Tibial nerve (tissue), 4 donors: ENCODE results near the gene QKI. TPM values are rescaled to one million over a fixed set of nuclear protein-coding genes. Genes with fewer than 3 reads are reported as not detected.

ENCODE experiments used
- DNase-seq, 2 donors: peaks; one replicate each; pipeline ENCODE4 v3.0.0-alpha.2; 2019; ENCODE audit warnings: low spot score in 2 of 2
- H3K27ac ChIP-seq, 4 donors: fragments of 200-600 bp; sonication (generic) in 3 of 4; one replicate each; pipeline ENCODE4 v1.5.1; 2017 to 2019; ENCODE audit warnings: mild to moderate bottlenecking in 1 of 4
- H3K27me3 ChIP-seq, 2 donors: fragments of 200-600 bp; sonication (generic) in 1 of 2; one replicate each; pipeline versions ENCODE4 v1.5.1 to v1.6.0; 2017 to 2019
- H3K36me3 ChIP-seq, 3 donors: fragments of 200-600 bp; sonication (generic); one replicate each; pipeline ENCODE4 v1.5.1; 2018 to 2019
- H3K4me1 ChIP-seq, 4 donors: fragments of 200-600 bp; sonication (generic) in 3 of 4; one replicate each; pipeline ENCODE4 v1.5.1; 2017 to 2019
- H3K4me3 ChIP-seq, 4 donors: fragments of 200-600 bp; sonication (generic) in 3 of 4; one replicate each; pipeline ENCODE4 v1.5.1; 2017 to 2019; ENCODE audit warnings: mild to moderate bottlenecking in 1 of 4, moderate library complexity in 1 of 4
- H3K9me3 ChIP-seq, 4 donors: fragments of 200-600 bp; sonication (generic) in 3 of 4; one replicate each; pipeline ENCODE4 v1.5.1; 2017 to 2019
- EP300 ChIP-seq, 2 donors: sonication (generic); formaldehyde crosslinking; IDR thresholded peaks; one replicate each; pipeline ENCODE4 v1.6.1; 2017; ENCODE audit warnings: antibody characterized with exemption in 2 of 2, mild to moderate bottlenecking in 1 of 2
- POLR2A ChIP-seq, 2 donors: fragments of 450-650 bp; IDR thresholded peaks; one replicate each; pipeline ENCODE4 v1.6.1; 2017; ENCODE audit warnings: antibody characterized with exemption in 2 of 2, mild to moderate bottlenecking in 2 of 2, moderate library complexity in 2 of 2
- whole genome bisulfite sequencing, 2 donors: methylation state at CpG; one replicate each; pipeline ENCODE4 v1.1.5; 2018; 5-methylcytosine and 5-hydroxymethylcytosine counted together
- total RNA-seq, 4 donors: library from RNA; depleted of rRNA; stranded (reverse); fragments of >200 nt; gene quantifications; one replicate each; pipeline ENCODE4 v1.1.0, GENCODE V29; 2016
- TF ChIP-seq, protein P1 (sequence below), 5 experiments: fragments of 200-600 bp in 3 of 5; fragments of 450-650 bp in 2 of 5; sonication (generic) in 3 of 5; IDR thresholded peaks; one replicate each; pipeline ENCODE4 v1.5.1; 2016 to 2019; ENCODE audit warnings: antibody characterized with exemption in 5 of 5, mild to moderate bottlenecking in 3 of 5, moderate library complexity in 2 of 5

The QKI gene
- total RNA-seq, 4 donors from 2014 or later, result 365 to 570 (median 511) TPM

DNA sequence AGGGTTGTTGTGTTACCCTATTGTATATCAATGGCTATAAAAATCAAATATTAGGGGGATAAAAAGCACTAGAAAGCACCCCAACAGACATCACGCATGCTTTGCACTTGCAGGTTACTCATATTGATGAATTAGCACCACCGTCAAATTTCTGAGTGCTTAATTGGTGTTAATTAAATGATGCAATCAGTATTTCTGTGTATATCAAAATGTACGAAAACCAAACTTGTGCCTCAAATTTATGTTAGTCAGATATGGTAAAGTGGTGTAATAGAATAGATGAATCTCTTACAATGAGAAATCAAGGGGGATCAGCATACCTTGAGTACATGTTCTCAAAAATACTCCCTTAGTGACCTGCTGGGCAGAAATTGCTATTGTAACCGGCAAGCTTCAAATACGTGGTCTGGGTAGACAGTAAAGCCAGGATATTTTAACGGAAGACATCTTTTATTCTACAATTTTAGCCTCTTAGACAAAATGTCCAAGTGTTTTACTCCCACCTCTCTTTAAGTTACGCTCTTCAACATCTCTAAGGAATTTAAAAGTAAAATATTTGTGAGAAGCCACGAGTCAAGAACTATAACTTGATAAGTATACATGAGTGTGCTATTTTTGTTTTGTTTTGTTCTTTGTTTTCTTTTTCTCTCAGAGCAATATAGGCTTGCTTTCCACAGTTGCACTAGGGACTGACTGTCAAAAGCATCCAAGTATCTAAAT is 166.0 kb downstream of the QKI start:
- no peaks in the 10 kb centered on the region for H3K36me3 ChIP-seq
- H3K27me3 ChIP-seq, result no peaks in the 10 kb centered on the region
- H3K4me1 ChIP-seq, result peaks cover 0 to 46% (median 7%) of the 10 kb centered on the region in 4 donors
- TF ChIP-seq POLR2A (IDR thresholded peaks at IDR 0.05), result no peak
- TF ChIP-seq, protein P1, sequence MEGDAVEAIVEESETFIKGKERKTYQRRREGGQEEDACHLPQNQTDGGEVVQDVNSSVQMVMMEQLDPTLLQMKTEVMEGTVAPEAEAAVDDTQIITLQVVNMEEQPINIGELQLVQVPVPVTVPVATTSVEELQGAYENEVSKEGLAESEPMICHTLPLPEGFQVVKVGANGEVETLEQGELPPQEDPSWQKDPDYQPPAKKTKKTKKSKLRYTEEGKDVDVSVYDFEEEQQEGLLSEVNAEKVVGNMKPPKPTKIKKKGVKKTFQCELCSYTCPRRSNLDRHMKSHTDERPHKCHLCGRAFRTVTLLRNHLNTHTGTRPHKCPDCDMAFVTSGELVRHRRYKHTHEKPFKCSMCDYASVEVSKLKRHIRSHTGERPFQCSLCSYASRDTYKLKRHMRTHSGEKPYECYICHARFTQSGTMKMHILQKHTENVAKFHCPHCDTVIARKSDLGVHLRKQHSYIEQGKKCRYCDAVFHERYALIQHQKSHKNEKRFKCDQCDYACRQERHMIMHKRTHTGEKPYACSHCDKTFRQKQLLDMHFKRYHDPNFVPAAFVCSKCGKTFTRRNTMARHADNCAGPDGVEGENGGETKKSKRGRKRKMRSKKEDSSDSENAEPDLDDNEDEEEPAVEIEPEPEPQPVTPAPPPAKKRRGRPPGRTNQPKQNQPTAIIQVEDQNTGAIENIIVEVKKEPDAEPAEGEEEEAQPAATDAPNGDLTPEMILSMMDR (IDR thresholded peaks at IDR 0.05), result no peak
- 40 to 45% methylated on average over 8 of the region's 8 CpGs for WGBS, 2 donors
- H3K27ac ChIP-seq, result peak overlapping the region in 3 of 4 donors; percentile 2 to 63 (median 14)
- no peaks in the 10 kb centered on the region for H3K9me3 ChIP-seq
- H3K4me3 ChIP-seq, result no peak overlapping the region
- no peak for DNase-seq

DNA sequence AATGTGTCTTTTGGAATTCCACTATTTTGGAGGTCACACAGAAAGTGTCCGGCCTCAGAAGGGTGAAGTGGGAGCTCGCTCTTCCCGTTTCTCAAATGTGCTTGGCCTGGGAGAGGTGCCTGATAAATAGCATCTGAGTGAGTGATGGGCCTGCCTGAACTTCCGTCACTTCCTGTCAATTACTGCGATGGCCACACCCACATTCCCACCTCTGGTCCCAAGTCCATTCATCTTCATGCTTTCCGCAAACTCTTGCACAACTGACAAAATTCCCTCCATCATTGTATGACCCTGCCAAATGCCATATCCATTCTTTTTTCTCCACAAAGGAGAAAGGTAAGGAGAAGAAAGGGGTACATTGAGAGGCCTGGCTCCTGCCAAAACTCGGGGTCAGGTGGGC is 169.0 kb downstream of the QKI start:
- Histone ChIP-seq H3K27ac (no peak overlapping the region), H3K4me3 (no peak overlapping the region), H3K27me3 (no peaks in the 10 kb centered on the region), H3K9me3 (no peaks in the 10 kb centered on the region), H3K36me3 (no peaks in the 10 kb centered on the region), H3K4me1 (peaks cover 3 to 42% (median 10%) of the 10 kb centered on the region in 4 donors)
- TF ChIP-seq POLR2A (IDR thresholded peaks at IDR 0.05) (no peak), EP300 (IDR thresholded peaks at IDR 0.05) (no peak)
- TF ChIP-seq, protein P1 (IDR thresholded peaks at IDR 0.05), result no peak
- DNase-seq, result no peak
- 78 to 82% methylated on average over 7 of the region's 7 CpGs for WGBS, 2 donors

DNA sequence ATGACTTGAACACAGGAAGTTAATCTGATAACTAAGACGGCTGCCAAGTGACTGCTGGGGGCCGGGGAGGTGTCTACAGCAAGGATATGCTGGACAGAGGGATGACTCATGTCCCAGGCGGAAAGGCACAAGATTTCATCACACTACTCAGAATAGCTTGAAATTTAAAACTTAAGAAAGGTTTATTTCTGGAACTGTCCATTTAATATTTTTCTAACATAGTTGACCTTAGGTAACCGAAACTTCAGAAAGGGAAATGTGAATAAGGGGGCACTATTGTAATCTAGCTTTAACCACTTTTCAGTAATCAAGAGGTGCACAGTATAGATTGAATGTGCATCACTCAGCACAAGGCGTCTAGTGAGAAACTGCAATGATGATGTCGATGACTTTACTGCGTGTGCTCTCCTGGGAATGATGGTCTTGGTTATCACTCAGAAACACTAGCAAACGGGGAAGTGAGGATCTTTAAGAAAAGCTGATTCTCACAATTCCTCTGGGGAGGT is 171.5 kb downstream of the QKI start:
- no peaks in the 10 kb centered on the region for H3K9me3 ChIP-seq
- no peaks in the 10 kb centered on the region for H3K27me3 ChIP-seq
- H3K4me1 ChIP-seq, result peaks cover 0 to 21% (median 6%) of the 10 kb centered on the region in 4 donors
- peak overlapping the region in 1 of 4 donors; percentile 9 for H3K27ac ChIP-seq
- H3K4me3 ChIP-seq, result no peak overlapping the region
- H3K36me3 ChIP-seq, result no peaks in the 10 kb centered on the region
- 18 to 21% methylated on average over 8 of the region's 8 CpGs for WGBS, 2 donors
- peak in 1 of 2 donors; percentile 68 for TF ChIP-seq EP300 (IDR thresholded peaks at IDR 0.05)
- no peak for TF ChIP-seq POLR2A (IDR thresholded peaks at IDR 0.05)
- DNase-seq, result peak; percentile 50 to 68

DNA sequence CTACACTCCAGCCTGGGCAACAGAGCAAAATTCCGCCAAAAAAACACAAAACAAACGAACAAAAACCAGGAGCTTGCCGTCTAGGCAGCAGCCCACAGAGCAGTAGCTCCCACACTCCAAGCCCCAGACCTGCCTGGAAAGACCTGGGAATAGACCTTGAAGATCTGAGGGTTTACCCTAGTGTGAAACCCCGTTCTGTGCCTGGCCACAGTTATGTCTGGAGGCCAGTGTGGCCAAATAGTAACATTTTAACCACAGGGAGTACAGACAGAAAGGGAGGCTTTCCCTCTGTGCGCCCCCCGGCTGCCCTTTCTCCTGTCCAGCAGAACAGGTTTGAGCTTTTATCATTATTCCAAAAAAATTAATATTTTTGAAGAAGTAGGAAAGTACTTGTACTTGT is 172.4 kb downstream of the QKI start:
- 83 to 95% methylated on average over 6 of the region's 6 CpGs for WGBS, 2 donors
- TF ChIP-seq POLR2A (IDR thresholded peaks at IDR 0.05) (no peak), EP300 (IDR thresholded peaks at IDR 0.05) (no peak)
- TF ChIP-seq, protein P1 (IDR thresholded peaks at IDR 0.05), result no peak

DNA sequence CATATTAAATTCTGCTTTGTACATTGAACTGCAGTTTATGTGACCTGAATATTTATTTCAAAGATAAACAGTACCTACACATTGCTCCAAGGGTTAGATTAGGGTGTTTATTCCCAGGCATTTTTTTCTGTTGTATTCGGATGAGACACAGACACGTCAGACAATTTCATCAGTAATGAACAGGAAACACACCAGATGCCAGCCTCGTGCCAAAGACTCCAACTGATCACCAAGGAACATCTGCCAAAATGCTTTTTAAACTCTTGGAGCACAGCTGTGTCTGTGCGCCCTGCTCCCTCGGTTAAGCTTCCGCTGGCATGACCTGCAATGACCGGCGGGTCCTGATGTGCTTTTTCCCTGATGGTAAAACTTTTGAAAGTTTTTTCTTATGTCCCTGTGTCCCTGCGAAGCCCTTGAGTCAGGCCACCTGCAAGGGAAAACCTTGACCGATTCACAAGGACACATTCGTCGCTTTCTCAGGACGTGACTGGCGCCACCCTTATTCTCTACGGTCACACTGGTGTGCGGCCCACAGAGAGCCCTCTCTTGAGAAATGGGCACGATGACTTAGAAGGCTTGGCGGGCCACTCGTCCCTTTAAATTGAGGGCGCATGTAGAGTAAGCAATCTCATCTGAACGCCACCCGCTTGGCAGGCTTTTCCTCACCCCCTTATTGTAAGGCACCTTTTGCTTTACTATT is 173.9 kb downstream of the QKI start:
- Histone ChIP-seq H3K4me3 (no peak overlapping the region), H3K4me1 (peaks cover 0 to 19% (median 6%) of the 10 kb centered on the region in 4 donors), H3K27me3 (no peaks in the 10 kb centered on the region), H3K36me3 (no peaks in the 10 kb centered on the region), H3K9me3 (peaks cover 0 to 13% (median 4%) of the 10 kb centered on the region in 4 donors), H3K27ac (no peak overlapping the region)
- WGBS, 2 donors, result 88 to 93% methylated on average over 22 of the region's 22 CpGs
- TF ChIP-seq, protein P1 (IDR thresholded peaks at IDR 0.05), result no peak
- TF ChIP-seq EP300 (IDR thresholded peaks at IDR 0.05) (no peak), POLR2A (IDR thresholded peaks at IDR 0.05) (no peak)
- DNase-seq, result no peak

More for the DNA sequence above, 172.4 kb downstream of the QKI start:
- H3K27me3 ChIP-seq, result no peaks in the 10 kb centered on the region
- H3K4me3 ChIP-seq, result no peak overlapping the region
- no peaks in the 10 kb centered on the region for H3K36me3 ChIP-seq
- peaks cover 0 to 2% (median 0%) of the 10 kb centered on the region in 4 donors for H3K9me3 ChIP-seq
- no peak overlapping the region for H3K27ac ChIP-seq
- peaks cover 0 to 19% (median 6%) of the 10 kb centered on the region in 4 donors for H3K4me1 ChIP-seq
- DNase-seq, result no peak
